Mesenteric fat pad (tissue), 1 donor: ENCODE measurements around the gene FADD. TPM values are rescaled to one million over a fixed set of nuclear protein-coding genes. Genes with fewer than 3 reads are reported as not detected.
"Not testable (repeated sequence)": the region's sequence is repeated elsewhere in the genome, so short reads cannot be mapped to it uniquely, and the experiment has no call there.

Source experiments
- DNase-seq: peaks from one replicate; pipeline ENCODE4 v3.0.0-alpha.2; 2020; ENCODE audit warnings: low spot score
- total RNA-seq: library from RNA; stranded (reverse); fragmentation: NEBNext Ultra II Directional; extraction: Animal tissue kit (Norgen Biotek cat#: 25700); gene quantifications from one replicate; pipeline ENCODE4 v1.2.1, GENCODE V29; 2021
- donor health status: DM: yes; HTN: yes; CAD: no.

The FADD gene
- total RNA-seq, 1 donor from 2014 or later, result 29.3 TPM

DNA sequence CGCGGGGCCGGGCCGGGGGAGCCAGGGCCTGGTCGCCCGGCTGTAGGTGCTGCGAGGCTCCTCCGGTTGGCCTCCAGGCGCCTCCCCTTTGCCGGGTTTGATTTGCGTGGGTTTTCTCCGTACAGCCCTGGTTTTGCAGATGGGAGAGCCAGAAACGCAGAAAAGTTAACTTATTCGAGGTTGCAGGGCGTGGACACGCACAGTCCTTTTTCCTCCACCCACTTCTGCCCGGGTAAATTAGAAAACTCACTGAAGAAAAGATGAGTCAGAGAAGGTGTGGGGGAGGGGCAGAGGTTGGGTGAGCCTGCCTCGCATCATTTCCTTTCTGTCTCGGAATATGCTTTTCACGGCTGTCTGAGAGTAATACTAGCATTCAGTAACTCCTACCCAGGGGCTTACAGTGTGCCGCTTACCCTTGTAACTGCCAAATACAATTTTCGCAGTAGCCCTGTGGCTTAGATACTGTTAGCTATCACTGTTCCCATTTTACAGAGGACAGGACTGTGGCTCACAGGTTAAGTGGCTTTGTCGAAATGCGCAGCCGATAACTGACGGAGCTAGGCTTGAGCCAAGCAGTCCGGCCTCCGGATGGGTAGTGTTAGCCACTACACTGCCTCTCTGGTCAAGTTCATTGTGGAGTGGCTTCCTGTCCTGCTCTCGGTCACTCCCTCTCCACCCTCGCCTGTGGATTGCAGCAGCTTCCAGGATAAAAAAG is 812 bp downstream of the FADD start:
- no peak for DNase-seq

- DNase-seq, result no peak
Observed at GRCh38 chr11:70204466-70204799, 1.3 kb downstream of the FADD start.

- DNase-seq, result no peak
Observed at GRCh38 chr11:70205049-70205725, 2.1 kb downstream of the FADD start.

- DNase-seq, result no peak
Observed at GRCh38 chr11:70205766-70206165, 2.7 kb downstream of the FADD start.

DNA sequence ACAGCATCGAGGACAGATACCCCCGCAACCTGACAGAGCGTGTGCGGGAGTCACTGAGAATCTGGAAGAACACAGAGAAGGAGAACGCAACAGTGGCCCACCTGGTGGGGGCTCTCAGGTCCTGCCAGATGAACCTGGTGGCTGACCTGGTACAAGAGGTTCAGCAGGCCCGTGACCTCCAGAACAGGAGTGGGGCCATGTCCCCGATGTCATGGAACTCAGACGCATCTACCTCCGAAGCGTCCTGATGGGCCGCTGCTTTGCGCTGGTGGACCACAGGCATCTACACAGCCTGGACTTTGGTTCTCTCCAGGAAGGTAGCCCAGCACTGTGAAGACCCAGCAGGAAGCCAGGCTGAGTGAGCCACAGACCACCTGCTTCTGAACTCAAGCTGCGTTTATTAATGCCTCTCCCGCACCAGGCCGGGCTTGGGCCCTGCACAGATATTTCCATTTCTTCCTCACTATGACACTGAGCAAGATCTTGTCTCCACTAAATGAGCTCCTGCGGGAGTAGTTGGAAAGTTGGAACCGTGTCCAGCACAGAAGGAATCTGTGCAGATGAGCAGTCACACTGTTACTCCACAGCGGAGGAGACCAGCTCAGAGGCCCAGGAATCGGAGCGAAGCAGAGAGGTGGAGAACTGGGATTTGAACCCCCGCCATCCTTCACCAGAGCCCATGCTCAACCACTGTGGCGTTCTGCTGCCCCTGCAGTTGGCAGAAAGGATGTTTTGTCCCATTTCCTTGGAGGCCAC is 3.3 kb downstream of the FADD start:
- DNase-seq, result no peak

DNA sequence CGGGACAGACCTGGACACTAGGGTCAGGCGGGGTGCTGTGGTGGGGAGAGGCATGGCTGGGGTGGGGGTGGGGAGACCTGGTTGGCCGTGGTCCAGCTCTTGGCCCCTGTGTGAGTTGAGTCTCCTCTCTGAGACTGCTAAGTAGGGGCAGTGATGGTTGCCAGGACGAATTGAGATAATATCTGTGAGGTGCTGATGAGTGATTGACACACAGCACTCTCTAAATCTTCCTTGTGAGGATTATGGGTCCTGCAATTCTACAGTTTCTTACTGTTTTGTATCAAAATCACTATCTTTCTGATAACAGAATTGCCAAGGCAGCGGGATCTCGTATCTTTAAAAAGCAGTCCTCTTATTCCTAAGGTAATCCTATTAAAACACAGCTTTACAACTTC is 3.9 kb downstream of the FADD start:
- DNase-seq, result no peak

GRCh38 chr11:70207531-70208131 is 4.5 kb downstream of the FADD start:
- DNase-seq, result no peak

GRCh38 chr11:70209391-70209912 is 6.4 kb downstream of the FADD start:
- DNase-seq, result no peak

GRCh38 chr11:70210051-70210501 is 7.0 kb downstream of the FADD start:
- no peak for DNase-seq

DNA sequence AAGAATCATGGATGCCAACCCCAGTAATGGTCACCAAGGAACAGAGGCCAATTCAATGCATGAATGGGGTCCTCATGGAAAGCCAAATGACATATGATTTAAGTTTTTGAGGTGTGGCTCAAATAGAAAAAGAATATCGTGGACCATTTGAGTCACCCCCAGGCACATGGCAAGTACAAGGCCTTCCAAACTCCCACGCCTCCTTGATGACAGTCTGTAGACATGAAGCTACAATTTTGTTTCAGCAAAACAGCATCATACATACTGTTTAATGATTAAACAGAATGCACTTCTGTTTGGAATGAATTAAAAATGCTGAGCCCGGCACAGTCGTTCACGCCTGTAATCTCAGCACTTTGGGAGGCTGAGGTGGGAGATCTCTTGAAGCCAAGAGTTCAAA is 7.4 kb downstream of the FADD start:
- DNase-seq, result no peak

DNA sequence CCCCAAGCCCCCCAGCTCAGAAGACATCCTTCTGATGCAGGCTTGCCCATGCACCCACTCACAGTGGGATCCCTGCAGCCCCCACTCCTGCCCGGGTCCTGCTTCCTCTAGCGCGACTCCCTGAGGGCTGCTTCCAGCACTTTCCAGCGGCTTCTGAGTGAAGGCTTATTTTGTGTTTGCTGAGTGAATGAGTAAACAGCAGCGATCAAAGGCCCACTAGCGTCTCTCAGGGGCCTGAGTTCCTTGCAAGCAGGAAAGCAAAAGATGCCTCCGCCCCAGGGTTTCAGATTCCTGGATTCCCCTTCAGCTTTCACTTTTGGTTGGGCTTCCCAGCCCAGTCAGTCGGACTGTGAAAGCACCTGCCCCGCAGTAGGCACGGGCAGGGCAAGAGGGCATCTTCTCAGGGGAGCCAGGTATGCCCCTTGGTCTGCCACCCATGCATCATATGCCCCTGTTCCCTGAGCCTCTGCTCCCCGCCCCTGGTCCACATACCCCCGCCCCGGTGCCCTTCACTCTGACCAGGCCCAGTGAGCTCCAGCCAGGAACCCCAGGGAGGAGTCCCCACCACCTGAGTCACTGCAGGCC is 9.2 kb downstream of the FADD start:
- DNase-seq, result no peak

DNA sequence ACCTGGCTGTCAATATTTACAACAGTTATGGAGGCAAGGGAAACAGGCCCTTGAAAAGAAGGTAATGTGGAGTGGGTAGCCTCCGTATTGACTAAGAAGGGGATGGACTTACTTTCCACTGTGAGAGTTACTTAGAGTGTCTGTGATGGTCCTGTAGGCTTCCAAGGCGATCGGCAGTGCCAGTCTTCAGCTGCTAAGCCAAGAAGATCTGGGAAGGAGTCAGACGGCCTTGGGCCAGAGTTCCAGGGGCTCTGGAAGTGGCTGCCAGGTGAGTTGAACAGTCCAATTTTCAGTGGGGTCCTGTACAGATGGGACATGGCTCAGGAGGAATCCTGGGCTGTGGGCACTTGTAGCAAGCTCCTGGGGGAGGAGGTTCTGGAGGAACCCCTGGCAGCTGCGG is 14.3 kb downstream of the FADD start:
- not testable (repeated sequence) for DNase-seq

- DNase-seq, result not testable (repeated sequence)
Observed at GRCh38 chr11:70218076-70218475, 15.0 kb downstream of the FADD start.

DNA sequence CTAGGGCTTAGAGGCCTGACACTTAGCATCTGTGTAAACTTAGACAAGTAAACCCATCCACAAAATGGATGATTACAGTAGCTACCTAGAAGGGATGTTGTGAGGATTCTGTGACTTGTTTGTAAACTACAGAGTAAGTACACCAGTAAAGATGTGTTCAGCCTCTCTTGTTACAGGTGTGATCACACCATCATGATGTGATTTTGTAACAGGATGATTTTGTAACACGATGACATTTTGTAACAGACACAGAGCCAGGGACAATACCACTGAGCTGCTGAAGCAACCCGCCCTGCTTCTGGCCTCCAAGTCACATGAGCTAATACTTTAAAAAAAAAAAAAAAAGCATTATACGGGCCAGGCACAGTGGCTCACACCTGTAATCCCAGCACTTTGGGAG is 17.0 kb downstream of the FADD start:
- no peak for DNase-seq

DNA sequence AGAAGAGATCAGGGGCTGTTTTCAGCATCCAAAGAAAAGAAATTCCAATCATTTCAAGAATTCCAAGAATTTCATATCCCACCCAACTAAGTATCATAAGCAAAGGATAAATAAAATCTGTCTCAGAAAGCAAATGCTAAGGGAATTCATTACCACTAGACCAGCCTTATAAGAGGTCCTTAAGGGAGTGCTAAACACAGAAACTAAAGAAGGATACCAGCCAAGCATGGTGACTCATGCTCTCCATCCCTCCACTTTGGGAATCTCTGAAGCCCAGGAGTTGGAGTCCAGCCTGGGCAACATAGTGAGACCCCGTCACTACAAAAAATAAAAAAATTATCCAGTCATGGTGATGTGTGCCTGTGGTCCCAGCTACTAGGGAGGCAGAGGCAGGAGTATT is 17.8 kb downstream of the FADD start:
- no peak for DNase-seq

DNA sequence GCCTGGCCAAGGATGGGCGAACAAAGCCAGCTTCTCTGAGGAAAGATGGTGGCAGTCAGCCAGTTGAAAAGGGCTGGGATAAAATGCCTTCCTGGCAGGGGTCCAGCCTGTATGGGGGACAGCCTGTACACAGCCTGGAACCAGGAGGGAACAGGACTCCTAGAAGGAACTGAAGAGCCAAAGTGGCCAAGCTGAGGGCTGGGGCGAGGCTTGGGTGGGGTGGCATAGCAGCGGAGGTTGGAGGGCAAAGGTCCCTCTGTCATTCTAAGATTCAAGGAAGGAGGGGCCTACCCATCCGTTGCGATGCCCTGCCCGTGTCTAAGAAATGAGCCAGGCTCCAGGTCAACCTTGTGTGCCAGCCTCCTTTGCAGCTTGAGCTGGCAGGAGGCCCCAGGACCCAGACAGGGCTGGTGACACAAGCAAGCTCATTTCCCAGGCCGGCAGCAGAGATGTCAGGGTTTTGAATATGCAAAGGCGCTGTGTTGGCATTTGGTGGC is 22.6 kb downstream of the FADD start:
- no peak for DNase-seq

- DNase-seq, result no peak
Observed at GRCh38 chr11:70226183-70226582, 23.1 kb downstream of the FADD start.

GRCh38 chr11:70226967-70227366 is 23.9 kb downstream of the FADD start:
- DNase-seq, result no peak

DNA sequence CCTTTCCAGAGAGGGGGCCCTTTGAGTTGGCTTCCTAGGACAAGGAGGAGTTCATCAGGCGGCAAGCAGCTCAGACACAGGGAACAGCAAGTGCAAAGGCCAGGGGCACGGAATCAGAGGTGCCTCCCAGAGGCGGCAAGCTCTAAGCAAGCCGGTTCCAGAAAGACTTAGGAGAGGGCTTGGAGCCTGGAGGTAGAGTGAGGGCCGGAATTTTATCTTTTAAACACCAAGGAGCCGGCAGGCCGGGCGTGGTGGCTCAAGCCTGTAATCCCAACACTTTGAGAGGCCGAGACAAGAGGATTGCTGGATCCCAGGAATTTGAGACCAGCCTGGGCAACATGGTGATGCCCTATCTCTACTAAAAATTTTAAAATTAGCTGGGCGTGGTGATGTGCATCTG is 26.6 kb downstream of the FADD start:
- DNase-seq, result no peak

DNA sequence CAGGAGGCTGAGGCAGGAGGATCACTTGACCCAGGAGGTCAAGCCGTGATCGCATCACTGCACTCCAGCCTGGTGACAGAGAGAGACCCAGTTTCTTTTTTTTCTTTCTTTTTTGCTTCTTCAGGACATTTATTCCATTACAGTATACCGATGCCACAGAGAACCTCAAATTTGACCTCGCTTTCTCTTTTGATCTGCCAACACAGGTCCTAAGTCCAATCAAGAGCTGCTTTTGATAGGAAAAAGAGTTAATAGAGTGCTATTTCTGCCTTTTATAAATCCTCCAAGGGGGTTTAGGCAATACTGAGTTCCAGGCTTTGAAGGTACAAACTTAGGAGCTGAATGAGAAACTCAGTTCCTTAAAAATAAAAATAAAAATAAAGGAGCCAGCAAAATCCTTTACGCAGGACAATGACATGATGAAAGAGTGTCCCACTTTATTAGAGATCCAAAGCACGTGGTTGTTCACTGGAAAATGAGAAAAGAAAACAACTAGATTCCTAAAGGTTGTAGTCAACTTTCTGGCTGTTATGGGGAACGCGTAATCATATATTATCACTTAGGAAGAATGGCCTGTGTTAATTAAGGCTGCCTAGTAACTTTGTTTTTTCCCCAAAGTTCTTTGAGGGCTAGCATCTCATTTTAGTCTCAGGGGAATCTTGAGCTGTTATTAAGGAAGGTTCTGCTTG is 27.2 kb downstream of the FADD start:
- DNase-seq, result no peak
